B cell (primary cell): ENCODE data around the gene TNFAIP8L1. TPM values are rescaled to one million over a fixed set of nuclear protein-coding genes. Genes with fewer than 3 reads are reported as not detected.

Source experiments
- ATAC-seq: fragments of 200-7000 bp; cut with Tn5 transposase; one replicate; pipeline ENCODE4 v1.10.0; 2021; ENCODE audit warnings: low read depth, mild to moderate bottlenecking, moderate number of reproducible peaks, moderate library complexity
- CTCF ChIA-PET: fragments of 350-600 bp; sonication (Branson Sonifier 250); formaldehyde crosslinking; loops from one replicate; lab custom pipeline; 2021; ENCODE audit warnings: antibody characterized with exemption, inconsistent platforms; lab: Charles Lee
- POLR2A ChIA-PET: fragments of 350-600 bp; sonication (Branson Sonifier 250); formaldehyde crosslinking; loops from one replicate; lab custom pipeline; 2021; ENCODE audit warnings: antibody characterized with exemption; lab: Charles Lee
- DNase-seq: peaks from one replicate; pipeline ENCODE4 v3.0.0; 2013
- H2AFZ ChIP-seq: 2 replicates; pipeline ENCODE4 v1.6.1; 2012; ENCODE audit warnings: mild to moderate bottlenecking, low read depth, low read length; ENCODE audit not compliant: insufficient read depth, poor library complexity, severe bottlenecking
- H3K27ac ChIP-seq, 2 donors: 1 replicate in 1 of 2; 2 replicates in 1 of 2; pipeline ENCODE4 v1.5.1; 2012 to 2013; ENCODE audit warnings: low read length in 2 of 2, mild to moderate bottlenecking in 2 of 2, moderate library complexity in 1 of 2
- H3K27me3 ChIP-seq, 4 experiments: fragments of 200-600 bp in 1 of 4; sonication (generic) in 1 of 4; replicated peaks in 1 of 4; 1 replicate in 2 of 4; 2 replicates in 2 of 4; pipeline versions ENCODE4 v1.6.1 to v1.7.0; 2013 to 2016; ENCODE audit warnings: low read length in 3 of 4, mild to moderate bottlenecking in 2 of 4, mixed read lengths in 1 of 4, moderate library complexity in 1 of 4; ENCODE audit not compliant: insufficient read depth in 4 of 4, control insufficient read depth in 3 of 4; ENCODE audit errors: control extremely low read depth in 1 of 4
- H3K36me3 ChIP-seq, 2 experiments: replicated peaks in 1 of 2; 1 replicate in 1 of 2; 2 replicates in 1 of 2; pipeline versions ENCODE4 v1.6.1 to v1.7.1; 2013; ENCODE audit warnings: low read length in 1 of 2; ENCODE audit not compliant: insufficient read depth in 2 of 2, control insufficient read depth in 1 of 2; ENCODE audit errors: control extremely low read depth in 1 of 2, extremely low read depth in 1 of 2
- H3K4me1 ChIP-seq, 2 donors: fragments of 200-600 bp in 1 of 2; sonication (generic) in 1 of 2; 1 replicate in 1 of 2; 2 replicates in 1 of 2; pipeline versions ENCODE4 v1.5.1 to v1.6.1; 2013 to 2017; ENCODE audit warnings: low read length in 2 of 2; ENCODE audit not compliant: control insufficient read depth in 2 of 2, insufficient read depth in 2 of 2
- H3K4me2 ChIP-seq: replicated peaks from 2 replicates; pipeline ENCODE3; 2012; ENCODE audit warnings: mild to moderate bottlenecking, low read depth, low read length; ENCODE audit not compliant: poor library complexity, severe bottlenecking
- H3K4me3 ChIP-seq, 5 experiments: fragments of 200-600 bp in 1 of 5; sonication (generic) in 1 of 5; 1 replicate in 3 of 5; 2 replicates in 2 of 5; pipeline versions ENCODE4 v1.5.1 to v1.7.0; 2011 to 2016; ENCODE audit warnings: low read length in 4 of 5, mild to moderate bottlenecking in 4 of 5, low read depth in 2 of 5, control low read depth in 1 of 5, moderate library complexity in 1 of 5; ENCODE audit not compliant: insufficient read depth in 1 of 5; ENCODE audit errors: control extremely low read depth in 1 of 5, extremely low read depth in 1 of 5
- H3K79me2 ChIP-seq: fragments of 200-600 bp; sonication (generic); one replicate; pipeline ENCODE4 v1.6.0; 2016; ENCODE audit warnings: low read length; ENCODE audit not compliant: control insufficient read depth, insufficient read depth
- H3K9ac ChIP-seq: fragments of 200-600 bp; sonication (generic); 2 replicates; pipeline ENCODE4 v1.6.1; 2017; ENCODE audit warnings: mild to moderate bottlenecking, low read length, moderate library complexity
- H3K9me3 ChIP-seq, 3 donors: one replicate each; pipeline versions ENCODE4 v1.6.1 to v1.7.1; 2013; ENCODE audit warnings: low read length in 2 of 3; ENCODE audit not compliant: control insufficient read depth in 2 of 3, insufficient read depth in 1 of 3; ENCODE audit errors: control extremely low read depth in 1 of 3
- H4K20me1 ChIP-seq: 2 replicates; pipeline ENCODE4 v1.6.0; 2012; ENCODE audit warnings: mild to moderate bottlenecking, low read length; ENCODE audit not compliant: insufficient read depth, control insufficient read depth, poor library complexity, severe bottlenecking
- H3K27ac Mint-ChIP-seq: one replicate; pipeline ENCODE4 v1.8.0; 2021; ENCODE audit warnings: mixed read lengths
- H3K27me3 Mint-ChIP-seq: one replicate; pipeline ENCODE4 v1.8.0; 2021; ENCODE audit warnings: mixed read lengths
- H3K4me1 Mint-ChIP-seq: one replicate; pipeline ENCODE4 v1.8.0; 2021; ENCODE audit warnings: mixed read lengths
- H3K4me3 Mint-ChIP-seq: one replicate; pipeline ENCODE4 v1.8.0; 2021; ENCODE audit warnings: mixed read lengths
- H3K9me3 Mint-ChIP-seq: one replicate; pipeline ENCODE4 v1.8.0; 2022; ENCODE audit warnings: mixed read lengths; ENCODE audit not compliant: insufficient read depth
- EZH2 ChIP-seq: IDR thresholded peaks from 2 replicates; pipeline ENCODE4 v1.6.1; 2012; ENCODE audit warnings: borderline replicate concordance, low read depth, mild to moderate bottlenecking, moderate library complexity, low read length; ENCODE audit not compliant: insufficient read depth, poor library complexity, severe bottlenecking
- WGBS: methylation state at CpG from one replicate; pipeline ENCODE4 v1.1.5; 2013; ENCODE audit warnings: missing lambda C conversion rate; ENCODE audit not compliant: insufficient coverage; 5-methylcytosine and 5-hydroxymethylcytosine counted together
- intact Hi-C: fragments of 100-400 bp; cut with micrococcal nuclease; formaldehyde crosslinking; loops from one replicate; pipeline ENCODE4 v1.10.0; 2022
- polyA plus RNA-seq: library from polyadenylated mRNA; depleted of rRNA; stranded (reverse); fragments of >200 nt; gene quantifications from 2 replicates; pipeline ENCODE4 v1.2.3, GENCODE V29; 2012
- total RNA-seq, 2 donors: library from RNA; stranded (reverse); fragments of 120-200 nt in 1 of 2; gene quantifications; 1 replicate in 1 of 2; 2 replicates in 1 of 2; pipeline versions ENCODE4 v1.2.3 to v1.2.4, GENCODE V29; 2013 to 2022
- TF ChIP-seq, protein P1 (sequence below): fragments of 200-600 bp; IDR thresholded peaks from one replicate; pipeline ENCODE4 v1.8.0; 2022; ENCODE audit warnings: antibody characterized with exemption, mild to moderate bottlenecking

TNFAIP8L1 gene
- total and polyA plus RNA-seq, 2 donors (not counting 1 experiment from before 2014, with no cell fraction given): 9.1 to 20.9 TPM

GRCh38 chr19:4606181-4606580 is 33.1 kb upstream of the TNFAIP8L1 start:
- Histone ChIP-seq H3K4me1 (peaks cover 9 to 14% of the 10 kb centered on the region in 2 donors), H3K9ac (no peak overlapping the region), H2AFZ (no peak overlapping the region), H3K27ac (no peak overlapping the region), H3K36me3 (no peaks in the 10 kb centered on the region), H3K27me3 (peaks cover 0 to 29% (median 2%) of the 10 kb centered on the region in 4 experiments), H3K9me3 (no peaks in the 10 kb centered on the region), H4K20me1 (no peaks in the 10 kb centered on the region), H3K4me3 (no peak overlapping the region), H3K4me2 (no peak overlapping the region), H3K79me2 (no peaks in the 10 kb centered on the region)
- ATAC-seq (no peak), DNase-seq (no peak)
- ChIA-PET POLR2A (interaction anchor here (0.8 kb wide), 1 partner anchor 29 kb away, joined by 4 read pairs; no protein-coding TSS in a partner anchor), CTCF (interaction anchor here (1.2 kb wide), 1 partner anchor 30 kb away, joined by 3 read pairs; no protein-coding TSS in a partner anchor)
- Mint-ChIP-seq H3K27me3 (peaks cover 24% of the 10 kb centered on the region), H3K4me3 (no peak overlapping the region), H3K4me1 (peaks cover 8% of the 10 kb centered on the region), H3K9me3 (no peaks in the 10 kb centered on the region), H3K27ac (no peak overlapping the region)
- WGBS: 90% methylated on average over 2 of the region's 5 CpGs
- no peak for TF ChIP-seq EZH2
- TF ChIP-seq, protein P1, sequence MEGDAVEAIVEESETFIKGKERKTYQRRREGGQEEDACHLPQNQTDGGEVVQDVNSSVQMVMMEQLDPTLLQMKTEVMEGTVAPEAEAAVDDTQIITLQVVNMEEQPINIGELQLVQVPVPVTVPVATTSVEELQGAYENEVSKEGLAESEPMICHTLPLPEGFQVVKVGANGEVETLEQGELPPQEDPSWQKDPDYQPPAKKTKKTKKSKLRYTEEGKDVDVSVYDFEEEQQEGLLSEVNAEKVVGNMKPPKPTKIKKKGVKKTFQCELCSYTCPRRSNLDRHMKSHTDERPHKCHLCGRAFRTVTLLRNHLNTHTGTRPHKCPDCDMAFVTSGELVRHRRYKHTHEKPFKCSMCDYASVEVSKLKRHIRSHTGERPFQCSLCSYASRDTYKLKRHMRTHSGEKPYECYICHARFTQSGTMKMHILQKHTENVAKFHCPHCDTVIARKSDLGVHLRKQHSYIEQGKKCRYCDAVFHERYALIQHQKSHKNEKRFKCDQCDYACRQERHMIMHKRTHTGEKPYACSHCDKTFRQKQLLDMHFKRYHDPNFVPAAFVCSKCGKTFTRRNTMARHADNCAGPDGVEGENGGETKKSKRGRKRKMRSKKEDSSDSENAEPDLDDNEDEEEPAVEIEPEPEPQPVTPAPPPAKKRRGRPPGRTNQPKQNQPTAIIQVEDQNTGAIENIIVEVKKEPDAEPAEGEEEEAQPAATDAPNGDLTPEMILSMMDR: no peak
- intact Hi-C loops: no loop called here

DNA sequence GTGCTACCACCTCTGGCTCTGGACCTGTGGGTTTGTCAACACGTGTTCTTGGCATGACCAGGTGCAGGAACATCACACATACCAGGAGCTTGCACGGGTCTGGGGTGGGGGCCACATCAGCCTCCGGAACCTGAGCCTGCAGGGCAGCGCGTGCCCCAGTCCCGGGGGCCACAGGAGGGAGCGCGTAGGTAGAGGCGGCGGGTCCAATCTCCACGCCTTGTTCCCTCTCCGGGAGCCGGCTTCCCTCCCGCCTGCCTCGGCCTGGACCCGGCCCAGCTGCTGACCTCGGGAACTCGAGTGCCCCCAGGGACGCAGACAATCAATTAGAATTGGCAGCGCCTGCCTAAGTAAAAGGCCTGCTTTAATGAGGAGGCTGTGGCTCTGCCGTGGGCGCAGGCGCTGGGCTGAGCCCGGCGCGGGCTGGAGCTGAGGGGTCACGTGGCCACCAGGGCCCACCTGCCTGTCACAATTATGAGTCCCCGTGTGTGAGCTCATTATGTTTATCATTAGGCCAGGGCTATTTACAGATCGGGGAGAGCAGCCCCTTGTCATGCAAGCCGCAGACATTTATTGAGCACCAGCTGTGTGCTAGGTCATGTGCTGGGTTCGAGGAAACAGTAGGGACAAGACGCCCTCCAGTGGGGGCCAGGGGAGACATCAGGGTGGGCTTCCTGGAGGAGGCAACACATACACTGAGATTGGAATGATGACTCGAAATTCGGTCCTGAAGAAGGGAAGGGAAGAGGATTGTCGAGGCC is 32.2 kb upstream of the TNFAIP8L1 start:
- H3K4me2 ChIP-seq: no peak overlapping the region
- peaks cover 0 to 31% (median 2%) of the 10 kb centered on the region in 4 experiments for H3K27me3 ChIP-seq
- WGBS: 18% methylated on average over 35 of the region's 35 CpGs
- ATAC-seq (no peak), DNase-seq (no peak)
- H3K9ac ChIP-seq: no peak overlapping the region
- H2AFZ ChIP-seq: peak overlapping the region; percentile 22
- ChIA-PET CTCF (interaction anchor here (0.6 to 1.6 kb wide), 5 partner anchors 9 to 48 kb away, joined by 3 to 4 read pairs (median 3); partner anchors contain the start of gene SEMA6B), POLR2A (no interaction called here)
- no peak overlapping the region for H3K4me3 ChIP-seq
- no peak overlapping the region for H3K27ac ChIP-seq
- peaks cover 8% of the 10 kb centered on the region for H3K4me1 Mint-ChIP-seq
- TF ChIP-seq, protein P1: no peak
- TF ChIP-seq EZH2: no peak
- no peaks in the 10 kb centered on the region for H3K36me3 ChIP-seq
- no peaks in the 10 kb centered on the region for H3K9me3 ChIP-seq
- H3K27me3 Mint-ChIP-seq: peaks cover 19% of the 10 kb centered on the region
- no peaks in the 10 kb centered on the region for H3K9me3 Mint-ChIP-seq
- H3K4me1 ChIP-seq: peaks cover 9 to 14% of the 10 kb centered on the region in 2 donors
- H3K4me3 Mint-ChIP-seq: no peak overlapping the region
- H3K27ac Mint-ChIP-seq: no peak overlapping the region
- H3K79me2 ChIP-seq: no peaks in the 10 kb centered on the region
- intact Hi-C loops: no loop called here
- no peaks in the 10 kb centered on the region for H4K20me1 ChIP-seq
